OCI-LY1 (cell line): ENCODE measurements around the gene SEPTIN8.

Experiments used
- EZH2 ChIP-seq: fragments of 200-600 bp; sonication (generic), shearing (Covaris generic); IDR thresholded peaks from 2 replicates; pipeline ENCODE4 v1.8.0; 2017; ENCODE audit warnings: borderline replicate concordance, mixed run types, mild to moderate bottlenecking, antibody characterized with exemption, low read length, moderate library complexity, mixed read lengths
- TF ChIP-seq, protein P1 (sequence below): fragments of 200-600 bp; sonication (generic), shearing (Covaris generic); IDR thresholded peaks from 2 replicates; pipeline ENCODE4 v1.5.1; 2017; ENCODE audit warnings: mild to moderate bottlenecking, antibody characterized with exemption, low read length, moderate library complexity, mixed read lengths

DNA sequence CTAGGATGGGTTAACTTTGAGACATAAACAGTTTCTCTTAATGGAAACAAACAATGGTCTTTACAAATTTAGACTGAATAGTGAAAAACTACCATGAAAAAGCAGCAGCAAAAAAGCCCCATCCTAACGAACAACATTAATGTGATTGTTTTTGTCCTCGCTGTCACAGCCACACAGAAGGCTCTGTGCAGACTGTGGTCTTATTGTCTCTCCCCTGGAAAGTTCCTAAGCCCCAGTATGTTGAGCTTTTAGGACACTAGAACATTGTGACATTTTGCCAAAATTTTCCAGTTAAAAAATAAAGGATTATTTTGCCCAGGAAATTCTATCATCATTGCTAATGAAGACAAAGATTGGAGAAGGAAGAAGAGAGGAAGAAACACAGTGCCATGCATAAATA is 23.5 kb upstream of the SEPTIN8 start:
- TF ChIP-seq, protein P1, sequence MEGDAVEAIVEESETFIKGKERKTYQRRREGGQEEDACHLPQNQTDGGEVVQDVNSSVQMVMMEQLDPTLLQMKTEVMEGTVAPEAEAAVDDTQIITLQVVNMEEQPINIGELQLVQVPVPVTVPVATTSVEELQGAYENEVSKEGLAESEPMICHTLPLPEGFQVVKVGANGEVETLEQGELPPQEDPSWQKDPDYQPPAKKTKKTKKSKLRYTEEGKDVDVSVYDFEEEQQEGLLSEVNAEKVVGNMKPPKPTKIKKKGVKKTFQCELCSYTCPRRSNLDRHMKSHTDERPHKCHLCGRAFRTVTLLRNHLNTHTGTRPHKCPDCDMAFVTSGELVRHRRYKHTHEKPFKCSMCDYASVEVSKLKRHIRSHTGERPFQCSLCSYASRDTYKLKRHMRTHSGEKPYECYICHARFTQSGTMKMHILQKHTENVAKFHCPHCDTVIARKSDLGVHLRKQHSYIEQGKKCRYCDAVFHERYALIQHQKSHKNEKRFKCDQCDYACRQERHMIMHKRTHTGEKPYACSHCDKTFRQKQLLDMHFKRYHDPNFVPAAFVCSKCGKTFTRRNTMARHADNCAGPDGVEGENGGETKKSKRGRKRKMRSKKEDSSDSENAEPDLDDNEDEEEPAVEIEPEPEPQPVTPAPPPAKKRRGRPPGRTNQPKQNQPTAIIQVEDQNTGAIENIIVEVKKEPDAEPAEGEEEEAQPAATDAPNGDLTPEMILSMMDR: no peak
- no peak for TF ChIP-seq EZH2
